ENCODE measurements around the gene FYB2.

The FYB2 gene

DNA sequence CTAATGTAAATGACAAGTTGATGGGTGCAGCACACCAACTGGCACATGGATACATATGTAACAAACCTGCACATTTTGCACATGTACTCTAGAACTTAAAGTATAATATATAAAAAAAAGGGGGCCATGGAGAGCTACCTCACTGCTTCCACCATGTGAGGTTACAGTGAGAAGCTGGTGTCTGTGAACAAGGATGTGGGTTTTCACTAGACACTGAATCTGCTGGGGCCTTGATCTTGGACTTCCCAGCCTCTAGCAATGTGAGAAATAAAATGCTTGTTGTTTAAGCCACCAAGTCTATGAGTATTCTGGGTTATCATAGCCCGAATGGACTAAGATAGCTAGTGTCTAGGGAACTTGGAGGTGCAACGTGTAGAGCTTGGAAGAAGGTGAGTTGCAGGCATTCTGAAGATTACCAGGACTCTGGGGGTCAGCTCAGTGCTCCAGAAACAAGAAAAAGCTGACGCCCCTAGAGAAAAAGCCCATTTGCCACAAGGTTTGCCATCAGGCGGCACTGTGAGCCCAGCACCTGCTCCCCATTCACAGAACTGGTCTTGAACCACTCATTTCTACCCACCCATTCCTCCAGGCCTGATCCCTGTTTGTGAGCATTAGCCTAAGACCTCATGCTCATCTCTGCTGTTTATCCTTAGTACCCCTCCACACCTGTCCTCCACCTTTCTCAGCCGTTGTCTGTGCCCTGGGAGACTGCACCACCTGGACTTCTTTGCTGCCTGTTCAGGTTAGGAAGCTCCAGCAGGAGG, 15.1 kb upstream of the FYB2 start:
- no peak for DNase-seq

DNA sequence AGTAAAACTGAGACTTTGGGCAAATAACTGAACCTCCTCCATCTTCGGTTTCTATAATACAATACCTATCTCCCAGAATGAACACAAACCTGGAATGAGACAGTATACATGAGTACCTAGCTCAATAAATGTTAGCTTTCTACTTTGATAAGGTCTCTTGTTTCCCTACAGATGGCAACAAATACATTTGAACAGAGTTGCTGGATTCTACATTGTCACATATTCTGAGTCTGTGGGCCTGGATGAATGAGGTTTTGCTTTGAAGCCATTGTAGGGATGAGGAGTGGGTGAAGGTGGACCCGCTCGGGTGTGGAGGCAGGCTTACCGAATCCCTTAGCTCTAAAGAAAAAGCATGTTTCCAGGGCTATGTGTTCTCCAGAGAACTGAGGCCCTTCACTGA, 13.9 kb upstream of the FYB2 start:
- DNase-seq = no peak

DNA sequence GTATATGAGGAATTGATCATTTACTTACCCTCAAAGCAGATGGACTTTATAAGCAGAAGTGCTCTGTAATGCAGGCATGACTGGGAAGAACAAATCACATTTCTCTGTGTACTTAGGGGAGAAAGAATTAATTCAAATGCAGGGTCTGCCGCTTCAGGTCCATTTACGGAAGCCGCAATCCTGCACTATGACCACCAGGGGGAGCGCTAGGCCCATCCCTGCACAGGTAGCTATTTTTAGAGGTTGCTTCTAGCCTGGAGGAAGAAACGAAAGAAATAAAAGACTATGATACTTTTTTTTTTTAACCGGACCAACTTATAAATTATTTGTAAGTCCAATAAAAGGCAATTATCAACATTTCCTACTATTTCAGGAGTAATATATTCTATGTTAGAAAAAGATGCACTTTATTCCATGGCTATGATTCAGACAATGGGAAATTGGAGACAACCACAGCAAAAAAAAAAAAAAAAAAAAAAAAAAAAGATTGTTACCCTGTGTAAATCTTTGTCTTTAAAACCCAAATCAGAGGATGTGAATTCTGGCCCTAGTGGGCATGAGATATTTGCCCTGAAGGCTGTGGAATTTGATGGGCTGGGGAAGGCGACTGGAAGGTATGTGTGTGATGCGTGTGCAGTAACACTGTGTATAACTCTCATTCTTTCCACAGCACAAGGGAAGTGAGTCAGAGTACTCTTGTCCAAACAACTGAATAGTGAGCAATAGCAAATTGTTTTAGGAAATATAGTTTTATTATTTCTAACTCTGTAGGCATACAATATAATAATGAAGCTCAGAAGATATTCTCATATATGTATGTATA, 12.9 kb upstream of the FYB2 start:
- DNase-seq = peak; percentile 68

DNA sequence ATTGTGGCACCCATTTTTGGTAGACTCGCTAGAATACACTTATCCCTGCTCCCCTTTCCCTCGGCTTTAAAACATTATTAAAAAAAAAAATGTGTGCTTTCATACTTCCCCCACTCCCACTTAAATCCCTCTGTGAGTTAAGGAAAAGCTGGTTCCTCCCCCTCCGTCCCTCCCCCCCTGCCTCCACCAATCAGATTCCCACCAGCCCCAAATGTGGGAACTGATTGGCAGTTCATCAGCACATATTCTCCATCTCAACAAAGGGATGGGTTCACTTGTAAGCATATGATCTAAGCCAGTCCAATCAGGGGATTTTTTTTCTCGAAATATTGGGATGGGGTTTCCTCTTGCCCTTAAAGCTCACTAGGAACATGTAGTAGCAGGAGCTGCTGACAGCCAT, 10.8 kb upstream of the FYB2 start:
- no peak for DNase-seq

DNA sequence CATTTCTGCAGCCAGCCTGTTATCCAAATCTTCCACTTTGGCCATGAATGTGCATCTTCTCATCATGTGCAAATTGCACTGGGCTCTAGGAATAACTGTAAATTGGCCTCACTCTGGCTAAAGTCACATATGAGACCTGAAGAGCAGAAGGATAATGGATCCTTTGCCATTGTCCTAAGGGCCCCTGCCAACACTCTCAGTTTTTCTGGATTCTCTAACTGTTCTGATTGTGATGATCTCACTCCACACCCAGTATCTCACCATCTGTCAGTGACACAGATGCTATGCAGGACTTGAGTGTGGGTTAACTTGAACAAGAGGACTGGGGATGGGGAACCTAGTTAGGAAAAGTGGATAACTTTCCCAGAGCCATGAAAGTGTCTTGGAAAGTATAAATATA, 8.5 kb upstream of the FYB2 start:
- DNase-seq = no peak

DNA sequence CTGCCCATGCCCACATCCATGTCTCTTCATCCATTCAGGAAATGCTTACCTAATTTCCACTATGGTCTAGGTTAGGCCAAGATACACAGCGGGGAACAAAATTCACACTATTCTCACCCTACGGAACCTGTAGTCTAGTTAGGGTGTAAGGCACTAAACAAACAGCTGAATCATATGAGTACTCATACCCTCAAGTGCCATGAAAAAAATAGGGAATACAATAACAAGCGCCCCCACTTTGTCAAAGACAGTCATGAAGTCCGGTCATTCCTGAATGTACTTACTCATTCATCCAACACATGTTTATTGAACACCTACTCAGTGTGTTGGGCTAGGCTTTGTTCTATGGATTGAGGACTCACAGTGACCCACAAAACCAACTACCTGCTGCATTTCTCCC, 6.2 kb upstream of the FYB2 start:
- DNase-seq = no peak

DNA sequence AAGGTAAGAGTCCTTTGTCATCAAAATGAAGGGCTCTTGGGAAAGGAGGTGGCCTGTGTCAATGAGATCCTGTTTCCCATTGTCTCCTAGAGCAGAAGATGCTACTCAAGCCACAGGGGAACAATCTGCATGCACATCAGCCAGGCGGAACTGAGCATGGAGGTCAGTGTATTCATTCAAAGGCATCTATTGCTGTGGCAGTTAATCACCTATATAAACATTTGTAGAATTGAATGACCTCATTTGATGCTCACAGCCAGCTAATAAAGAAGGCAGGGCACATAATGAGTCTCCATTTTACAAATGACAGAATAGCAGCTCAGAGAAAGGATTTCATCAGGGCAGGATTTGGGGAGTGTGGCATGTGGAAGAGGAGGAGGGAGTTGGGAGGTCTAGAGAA, 5.7 kb upstream of the FYB2 start:
- DNase-seq = no peak

DNA sequence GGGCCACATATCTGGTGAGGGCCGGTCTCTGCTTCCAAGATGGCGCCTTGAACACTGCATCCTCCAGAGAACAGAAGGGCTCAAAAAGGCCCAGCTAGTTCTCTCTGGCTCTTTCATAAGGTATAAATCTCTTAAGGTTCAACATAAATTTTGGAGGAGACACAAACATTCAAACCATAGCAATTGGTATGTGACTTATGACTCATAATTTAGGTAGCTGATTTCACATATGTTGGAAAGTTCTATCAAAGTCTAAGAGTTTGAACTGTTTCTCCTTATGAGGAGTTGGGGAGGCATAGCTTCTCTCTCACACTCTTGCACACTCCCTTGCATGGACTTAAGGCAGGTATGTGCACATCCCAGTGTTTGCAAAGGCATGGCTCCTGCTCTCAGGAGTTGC, 5.1 kb upstream of the FYB2 start:
- no peak for DNase-seq

DNA sequence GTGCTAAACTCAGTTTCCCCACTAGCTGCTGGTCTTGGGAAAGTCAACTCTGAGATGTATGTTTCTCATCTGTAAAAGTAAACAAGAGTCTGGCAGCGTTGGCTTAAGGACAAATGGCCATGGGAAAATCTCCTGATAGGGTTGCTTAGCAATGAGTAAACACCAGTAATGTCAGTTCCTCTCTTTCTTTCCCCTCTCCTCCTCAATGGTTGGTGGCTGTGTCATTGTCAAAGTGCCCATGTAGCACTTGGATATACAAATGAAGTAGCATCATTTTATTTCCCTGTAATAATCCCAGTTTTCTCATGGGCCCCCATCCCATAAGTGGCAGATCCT, 2.2 kb upstream of the FYB2 start:
- DNase-seq = no peak

DNA sequence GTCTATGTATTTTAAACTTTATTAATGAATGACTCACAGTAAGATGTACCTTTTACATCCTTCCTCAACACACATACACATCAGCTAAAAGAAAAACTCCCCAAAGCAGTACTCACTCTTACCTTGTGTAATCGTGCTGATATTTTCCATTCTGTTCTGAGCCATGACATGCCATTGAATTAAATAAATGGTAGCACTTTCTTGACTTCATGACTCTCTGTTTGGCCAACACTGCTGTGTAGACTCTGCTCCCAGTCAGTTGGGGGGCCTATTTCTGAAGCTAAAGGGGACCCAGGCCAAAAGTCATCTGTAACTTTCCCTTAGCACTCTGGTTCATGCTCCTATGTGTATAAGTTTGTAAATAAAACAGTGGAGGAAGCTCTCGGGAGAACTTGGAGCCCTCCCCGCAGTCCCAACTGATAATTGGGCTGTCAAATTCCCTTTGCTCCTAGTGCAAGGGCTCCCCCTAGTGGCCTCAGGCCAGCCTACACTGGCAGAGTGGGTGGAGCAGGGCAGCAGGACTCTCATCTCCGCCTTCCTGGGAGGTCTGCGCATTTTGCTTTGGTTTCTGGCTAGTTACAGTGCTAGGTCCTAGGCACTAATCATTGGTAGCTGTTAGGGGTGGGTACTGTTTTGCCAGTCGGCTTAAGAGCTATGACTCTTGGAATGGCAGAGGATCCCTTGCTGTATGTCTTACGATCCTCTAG, 1.7 kb upstream of the FYB2 start:
- DNase-seq = peak; percentile 45

DNA sequence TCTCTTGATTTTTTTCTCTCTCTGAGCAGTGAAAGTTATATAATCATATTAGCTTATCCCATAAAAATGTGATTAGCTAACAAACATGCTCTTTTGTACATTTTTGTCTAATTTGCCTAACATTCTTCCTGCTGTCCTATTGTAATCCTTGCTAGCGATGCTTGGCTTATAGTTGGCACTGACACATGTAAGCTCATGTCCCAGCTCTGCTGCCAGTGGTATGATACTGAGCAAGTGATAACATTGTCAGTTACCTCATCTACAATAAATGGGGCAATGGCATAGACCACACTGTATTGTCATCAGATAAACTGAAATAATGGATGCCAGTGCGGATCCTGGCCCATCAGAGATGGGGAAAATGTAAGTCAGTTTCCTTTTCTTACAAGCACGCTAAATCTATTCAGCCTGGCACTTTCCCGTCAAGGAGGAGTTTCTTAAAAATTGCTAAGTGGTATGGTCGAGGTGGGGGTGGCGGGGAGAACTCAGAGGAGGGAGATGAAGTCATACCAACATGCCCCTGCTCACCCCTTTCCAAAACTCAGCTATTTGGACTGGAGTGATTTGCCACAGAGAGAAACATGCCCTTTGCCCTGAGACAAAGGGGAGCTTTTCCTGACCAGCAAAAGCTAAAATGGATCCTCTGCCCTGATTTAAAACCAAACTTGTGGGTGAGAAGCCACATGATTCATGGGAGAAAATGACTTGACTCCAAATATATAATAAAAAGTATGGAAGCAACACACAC, 1.3 kb downstream of the FYB2 start:
- DNase-seq = no peak

DNA sequence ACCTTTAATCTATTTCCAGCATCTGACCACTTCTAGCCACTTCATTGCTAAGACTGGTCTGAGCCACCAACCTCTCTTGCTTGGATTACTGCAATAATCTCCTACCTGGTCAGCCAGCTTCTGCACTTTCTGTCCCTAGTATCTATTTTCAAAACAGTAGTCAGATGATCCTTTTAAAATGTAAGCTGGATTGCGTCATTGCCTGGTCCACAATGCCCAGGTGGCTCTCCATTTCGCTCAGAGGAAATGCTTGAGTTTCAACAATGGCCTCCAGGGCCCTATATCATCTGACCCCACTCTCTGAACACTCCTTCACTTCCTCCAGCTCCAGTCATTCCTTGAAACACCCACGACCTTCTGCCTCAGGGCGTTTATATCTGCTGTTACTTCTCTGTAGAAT, 2.3 kb downstream of the FYB2 start:
- DNase-seq = no peak

DNA sequence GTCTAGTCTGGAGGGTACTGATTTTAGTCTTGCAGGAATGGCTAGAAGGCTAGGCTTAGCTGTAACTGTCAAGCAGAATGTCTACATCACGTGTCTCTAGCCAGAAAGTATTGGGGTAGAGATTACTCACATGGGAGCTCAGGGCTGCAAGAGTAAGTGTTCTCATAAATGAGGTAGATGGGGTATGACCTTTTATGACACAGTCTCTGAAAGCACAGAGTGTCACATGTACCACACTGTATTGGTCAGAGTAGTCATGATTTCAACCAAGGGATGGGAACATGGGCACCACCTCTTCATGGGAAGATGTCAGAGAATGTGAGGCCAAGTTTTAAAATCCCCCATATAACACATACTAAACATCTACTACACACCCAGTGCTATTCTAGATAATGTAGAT, 2.9 kb downstream of the FYB2 start:
- no peak for DNase-seq

DNA sequence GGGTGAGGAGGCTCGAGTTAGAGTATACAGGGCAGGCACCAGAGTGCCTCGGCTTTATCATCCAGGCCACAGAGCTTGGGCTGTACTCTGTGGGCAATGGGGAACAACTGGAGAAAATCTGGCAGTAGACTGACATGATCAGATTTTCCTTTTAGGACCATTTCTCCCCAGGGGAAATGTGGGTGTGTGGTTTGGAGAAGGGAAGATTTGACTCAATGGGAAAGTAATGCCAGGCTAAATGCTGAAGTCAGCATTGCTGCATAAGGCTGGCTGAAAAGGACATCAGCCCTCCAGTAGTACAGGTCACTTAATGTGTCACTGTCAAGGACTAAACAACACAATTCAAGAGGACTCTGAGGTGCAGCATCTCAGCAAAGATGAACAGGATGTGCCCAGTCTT, 5.0 kb downstream of the FYB2 start:
- DNase-seq = no peak

DNA sequence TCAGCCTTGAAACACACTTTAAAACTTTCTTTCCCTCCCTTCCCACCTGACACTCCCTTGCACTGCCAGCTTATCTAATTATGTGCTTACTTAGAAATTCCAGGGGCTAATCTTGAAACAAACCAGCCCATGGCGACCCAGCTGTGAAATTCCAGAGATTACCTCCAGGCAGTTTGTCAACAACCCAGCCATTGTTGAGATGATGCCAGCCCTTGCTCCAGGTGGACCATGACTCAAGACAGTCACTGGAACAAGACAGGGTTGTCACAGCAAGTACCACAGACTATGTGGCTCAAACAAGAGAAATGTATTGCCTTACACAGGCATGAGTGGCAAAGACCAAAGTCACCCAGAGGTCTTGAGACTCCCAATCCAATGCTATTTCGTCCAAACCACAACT, 7.9 kb downstream of the FYB2 start:
- DNase-seq = no peak

DNA sequence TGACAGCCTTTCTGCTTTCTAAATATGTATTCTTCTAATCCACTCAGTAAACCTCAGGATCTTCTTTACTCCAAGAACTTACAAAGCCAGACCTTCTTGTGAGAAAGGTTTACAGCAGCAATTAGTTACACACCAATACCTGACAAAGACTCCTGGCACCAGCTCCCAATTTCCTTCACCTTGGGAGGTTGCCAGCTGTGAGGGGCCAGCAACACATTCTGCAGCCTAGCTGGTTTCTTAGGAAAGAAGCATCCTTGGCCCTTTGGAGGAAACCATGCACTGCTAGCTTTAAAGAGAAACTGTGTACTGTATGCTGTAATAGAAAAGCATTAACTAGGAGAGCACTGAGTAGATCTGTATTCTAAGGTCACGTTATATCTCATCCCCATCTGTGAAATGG, 10.8 kb downstream of the FYB2 start:
- no peak for DNase-seq

DNA sequence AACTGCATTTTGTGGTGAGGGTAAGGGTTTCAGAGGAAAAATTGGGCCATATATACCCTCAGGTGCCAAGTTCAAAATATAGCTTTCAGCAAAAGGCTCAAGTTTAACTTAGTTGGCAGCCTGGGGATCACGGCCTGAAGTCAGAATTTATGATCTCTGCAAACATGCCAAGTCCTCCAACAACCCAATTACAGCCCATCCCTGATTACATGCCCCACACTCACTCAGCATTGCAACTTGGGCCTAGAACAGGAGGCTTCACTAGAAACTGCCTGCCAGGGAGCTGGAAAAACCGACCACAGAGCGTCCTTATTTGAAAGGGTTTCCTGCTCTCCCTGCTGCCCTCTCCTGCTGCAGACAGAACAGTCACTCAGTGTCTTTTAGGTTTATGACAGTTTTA, 12.4 kb downstream of the FYB2 start:
- no peak for DNase-seq

DNA sequence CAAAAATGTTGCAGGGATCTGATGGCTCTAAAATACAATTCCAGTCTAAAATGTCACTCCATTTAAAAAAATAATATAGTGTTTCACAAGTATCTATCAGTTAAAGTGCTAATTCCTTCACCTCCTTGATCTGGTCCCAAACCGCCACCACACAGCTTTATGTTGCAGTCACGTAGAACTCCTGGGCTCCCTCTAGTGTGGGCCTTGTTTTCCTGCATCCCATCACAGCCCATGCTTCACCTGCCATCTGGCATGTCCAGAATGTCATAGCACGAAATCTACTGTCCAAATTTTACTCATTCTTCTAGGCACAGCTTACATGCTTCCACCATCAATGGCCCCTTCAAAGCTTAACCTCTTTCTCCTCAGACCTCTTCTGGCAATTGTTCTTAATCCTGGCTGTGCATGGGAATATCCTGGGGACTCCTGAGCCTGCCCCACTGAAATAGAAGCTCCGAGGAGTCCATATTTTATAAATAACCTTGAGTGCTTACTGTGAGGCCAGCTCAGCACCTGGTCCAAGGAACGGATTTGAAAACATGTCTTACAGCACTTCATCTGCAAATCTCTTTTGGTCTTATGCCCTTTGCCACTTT, 15.5 kb downstream of the FYB2 start:
- no peak for DNase-seq

DNA sequence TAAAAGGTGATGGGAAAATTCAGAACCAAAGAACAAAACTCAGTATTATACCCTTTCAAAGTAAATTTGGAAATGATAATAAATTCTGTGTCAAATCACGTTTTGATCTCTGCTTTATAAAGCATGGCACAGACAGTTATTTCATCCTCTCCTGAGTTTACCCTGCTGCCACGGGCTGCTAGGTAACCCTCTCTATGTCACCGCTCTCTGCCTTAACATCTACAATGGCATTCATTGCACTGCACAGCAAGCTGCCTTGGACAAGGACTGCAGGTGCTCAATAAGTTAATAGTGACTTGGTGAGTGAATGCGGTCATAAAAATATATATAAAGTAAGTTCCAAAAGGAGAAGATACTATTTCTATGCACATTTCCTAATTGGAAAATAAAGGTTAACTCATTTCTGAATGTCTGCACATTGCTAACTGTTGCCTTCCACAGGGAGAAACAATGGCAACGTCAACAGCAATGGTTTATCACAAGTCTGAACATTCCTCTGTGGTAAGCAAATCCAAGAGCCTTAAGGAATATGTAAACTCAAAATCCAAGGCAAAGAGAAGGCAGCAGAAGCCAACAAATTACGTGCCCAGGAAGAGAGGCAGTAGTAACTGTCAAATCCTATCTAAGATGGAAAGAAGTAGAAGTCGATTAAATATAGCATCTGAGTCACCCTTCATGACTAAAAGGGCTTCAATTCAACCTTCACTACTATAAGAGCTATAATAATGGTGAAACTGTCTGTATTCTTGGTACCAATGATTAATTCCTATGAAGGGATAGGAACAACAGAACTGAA, 19.4 kb downstream of the FYB2 start:
- DNase-seq = no peak

DNA sequence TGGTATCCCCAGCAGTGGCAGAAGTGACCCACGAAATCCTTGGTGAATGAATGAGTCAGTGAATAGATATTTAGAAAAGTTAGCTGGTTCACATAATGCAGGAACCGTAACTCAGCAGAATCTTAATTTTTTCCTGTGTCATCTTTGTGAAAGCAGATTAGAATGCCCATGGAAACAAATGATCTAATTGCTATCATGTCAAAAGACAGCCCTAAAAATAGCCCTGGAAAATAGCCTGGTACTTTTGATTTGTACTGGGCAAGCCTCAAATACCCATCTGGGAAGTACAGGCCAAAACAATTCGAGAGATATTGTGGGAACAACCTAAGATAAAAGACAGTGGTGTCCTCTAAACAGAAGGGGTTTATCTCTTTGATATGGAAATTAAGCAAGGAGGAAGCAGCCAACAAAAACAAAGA, 21.1 kb downstream of the FYB2 start:
- no peak for DNase-seq

DNA sequence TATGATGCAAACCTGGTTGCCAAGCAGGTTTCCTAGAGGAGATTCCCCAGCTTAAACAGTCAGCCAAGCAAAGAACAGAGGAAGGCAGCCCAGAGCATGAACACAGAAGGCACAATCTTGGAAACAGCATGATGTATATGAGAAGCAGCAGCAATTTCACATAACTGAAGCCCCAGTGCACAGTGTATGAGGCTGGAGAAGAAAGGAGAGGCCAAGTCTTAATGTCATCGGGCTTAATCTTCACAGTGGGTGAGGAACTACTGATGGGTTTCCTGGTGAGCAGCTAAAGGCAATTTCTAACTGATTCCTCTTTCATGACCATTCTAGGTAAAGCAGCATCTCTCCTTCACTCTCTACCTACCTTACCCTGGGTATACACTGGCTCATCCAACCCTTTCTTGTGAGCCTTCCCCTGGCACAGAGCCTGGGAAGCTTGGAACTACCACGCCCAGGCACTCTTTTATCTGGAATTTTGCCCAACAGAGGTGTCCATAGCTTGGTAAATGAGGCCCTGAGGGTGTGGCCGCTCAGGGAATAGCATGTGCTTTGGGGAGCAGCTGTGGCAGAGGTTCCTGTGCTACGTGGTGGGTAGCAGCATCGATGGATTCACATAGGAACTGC, 22.0 kb downstream of the FYB2 start:
- DNase-seq = no peak

DNA sequence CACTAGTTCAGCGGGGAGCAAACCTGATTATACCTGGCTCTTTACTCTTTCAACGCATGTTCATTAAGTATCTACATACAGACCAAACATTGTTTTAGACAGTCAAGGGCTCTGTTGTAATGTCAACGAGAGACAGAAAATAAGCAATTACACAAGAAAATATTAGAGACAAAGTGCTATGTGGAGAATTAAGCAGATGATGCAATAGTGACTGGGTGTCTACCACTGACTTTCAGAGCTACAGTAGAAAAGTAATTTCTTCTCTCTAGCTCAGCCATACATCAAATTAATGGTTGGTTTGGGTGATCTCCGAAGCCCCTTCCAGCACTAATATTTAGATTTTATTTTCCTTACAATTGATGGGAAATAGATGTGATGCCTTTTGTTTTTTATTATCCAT, 23.3 kb downstream of the FYB2 start:
- no peak for DNase-seq

All from CD4-positive, alpha-beta T cell treated with Interleukin-21 for 1 hour (primary cell).